ENCODE measurements around the gene ZNF385B.

Gene ZNF385B

DNA sequence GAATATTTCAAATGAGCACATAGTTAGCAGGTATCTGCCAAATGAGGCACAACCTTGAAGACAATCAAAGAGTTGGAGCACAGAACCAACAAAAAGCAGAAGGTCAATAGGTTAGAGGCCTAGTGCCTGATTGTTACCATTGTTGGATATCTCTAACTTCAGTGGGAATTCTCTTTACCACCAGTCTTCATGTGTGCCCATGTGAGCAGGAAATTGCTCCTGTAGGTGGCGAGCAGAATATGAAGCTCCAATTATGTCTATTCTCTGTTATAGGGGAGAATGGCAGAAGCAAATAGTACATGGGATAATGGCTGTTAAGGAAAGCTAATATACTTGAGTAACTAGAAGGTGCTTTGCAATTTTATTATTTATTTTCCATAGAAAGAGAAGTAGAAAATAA, 14.9 kb upstream of the ZNF385B start:
- TF ChIP-seq, protein P1, sequence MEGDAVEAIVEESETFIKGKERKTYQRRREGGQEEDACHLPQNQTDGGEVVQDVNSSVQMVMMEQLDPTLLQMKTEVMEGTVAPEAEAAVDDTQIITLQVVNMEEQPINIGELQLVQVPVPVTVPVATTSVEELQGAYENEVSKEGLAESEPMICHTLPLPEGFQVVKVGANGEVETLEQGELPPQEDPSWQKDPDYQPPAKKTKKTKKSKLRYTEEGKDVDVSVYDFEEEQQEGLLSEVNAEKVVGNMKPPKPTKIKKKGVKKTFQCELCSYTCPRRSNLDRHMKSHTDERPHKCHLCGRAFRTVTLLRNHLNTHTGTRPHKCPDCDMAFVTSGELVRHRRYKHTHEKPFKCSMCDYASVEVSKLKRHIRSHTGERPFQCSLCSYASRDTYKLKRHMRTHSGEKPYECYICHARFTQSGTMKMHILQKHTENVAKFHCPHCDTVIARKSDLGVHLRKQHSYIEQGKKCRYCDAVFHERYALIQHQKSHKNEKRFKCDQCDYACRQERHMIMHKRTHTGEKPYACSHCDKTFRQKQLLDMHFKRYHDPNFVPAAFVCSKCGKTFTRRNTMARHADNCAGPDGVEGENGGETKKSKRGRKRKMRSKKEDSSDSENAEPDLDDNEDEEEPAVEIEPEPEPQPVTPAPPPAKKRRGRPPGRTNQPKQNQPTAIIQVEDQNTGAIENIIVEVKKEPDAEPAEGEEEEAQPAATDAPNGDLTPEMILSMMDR (IDR thresholded peaks at IDR 0.05; ENCODE audit: low read length, missing control alignments) = peak; percentile 4
- H3K4me3 ChIP-seq (replicated peaks; ENCODE audit: low read depth, low read length) = no peak overlapping the region
- DNase-seq (ENCODE audit: low read depth) = no peak

DNA sequence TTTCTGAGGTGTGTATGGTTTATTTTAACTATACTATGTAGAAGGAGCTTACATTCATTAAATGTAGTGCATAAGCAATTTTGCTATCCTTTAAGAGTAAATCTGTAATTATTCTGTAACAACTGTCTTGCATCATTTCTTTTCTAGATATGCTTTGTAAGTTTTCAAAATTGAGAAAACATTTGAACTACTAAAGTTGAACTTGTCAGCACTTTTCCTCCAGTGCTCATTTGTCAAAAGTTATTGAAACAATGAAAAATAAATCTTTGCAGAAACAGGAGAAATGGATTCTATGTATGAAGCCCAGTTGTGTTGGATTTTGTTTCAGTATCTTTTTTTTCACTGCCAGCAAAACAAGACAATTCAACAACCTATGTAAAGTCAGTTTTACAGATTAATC, 14.5 kb upstream of the ZNF385B start:
- TF ChIP-seq, protein P1 (IDR thresholded peaks at IDR 0.05; ENCODE audit: low read length, missing control alignments) = no peak
- H3K4me3 ChIP-seq (replicated peaks; ENCODE audit: low read depth, low read length) = no peak overlapping the region
- DNase-seq (ENCODE audit: low read depth) = no peak

DNA sequence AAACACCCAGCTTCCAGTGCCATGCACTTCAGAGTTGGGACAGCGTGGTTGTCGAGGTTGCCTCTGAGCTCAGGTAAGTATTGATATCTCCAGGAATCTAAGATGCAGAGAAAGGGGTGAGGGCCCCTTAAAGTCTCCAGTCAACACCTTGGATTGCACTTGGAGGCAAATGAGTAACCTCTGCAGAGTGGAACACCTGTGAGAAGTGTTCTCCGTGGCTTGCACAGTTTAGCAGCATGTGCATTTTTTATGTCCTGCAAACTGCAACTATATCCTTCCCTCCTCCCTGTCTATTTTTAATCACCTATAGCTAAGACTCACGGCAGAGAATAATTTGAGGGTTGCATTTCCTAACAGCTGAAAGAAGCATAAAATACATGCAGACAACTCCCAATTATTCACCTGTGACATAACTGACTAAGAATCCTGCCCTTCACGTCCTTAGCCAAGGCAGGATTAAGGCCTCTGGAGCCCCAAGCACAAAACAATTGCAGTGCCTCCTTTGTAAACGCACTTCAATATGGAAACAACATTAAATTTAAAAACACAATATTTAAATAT, 1.6 kb upstream of the ZNF385B start:
- H3K4me3 ChIP-seq (replicated peaks; ENCODE audit: low read depth, low read length) = no peak overlapping the region
- TF ChIP-seq, protein P1 (IDR thresholded peaks at IDR 0.05; ENCODE audit: low read length, missing control alignments) = no peak
- DNase-seq (ENCODE audit: low read depth) = no peak

DNA sequence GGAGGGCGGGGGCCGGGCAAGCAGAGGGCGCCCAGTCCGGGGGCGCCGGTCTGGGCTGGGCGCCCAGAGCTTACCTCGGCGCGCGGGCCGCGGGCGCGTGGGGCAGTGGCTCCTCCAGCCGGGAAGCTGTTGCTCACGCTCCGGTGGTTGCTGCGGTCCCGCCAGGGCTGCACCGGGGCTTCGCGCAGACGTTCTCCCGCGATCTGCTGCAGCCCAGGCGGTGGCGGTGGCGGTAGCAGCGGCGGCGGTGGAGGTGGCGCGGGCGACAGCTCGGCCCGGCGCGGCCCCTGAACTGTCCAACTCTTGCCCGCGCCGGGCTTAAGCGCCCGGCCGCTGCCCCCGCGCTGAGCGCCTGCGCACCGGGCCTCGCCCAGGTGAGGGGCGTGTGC, 391 bp downstream of the ZNF385B start:
- peak overlapping the region; percentile 14 for H3K4me3 ChIP-seq (replicated peaks; ENCODE audit: low read depth, low read length)
- DNase-seq (ENCODE audit: low read depth) = no peak
- TF ChIP-seq, protein P1 (IDR thresholded peaks at IDR 0.05; ENCODE audit: low read length, missing control alignments) = no peak

DNA sequence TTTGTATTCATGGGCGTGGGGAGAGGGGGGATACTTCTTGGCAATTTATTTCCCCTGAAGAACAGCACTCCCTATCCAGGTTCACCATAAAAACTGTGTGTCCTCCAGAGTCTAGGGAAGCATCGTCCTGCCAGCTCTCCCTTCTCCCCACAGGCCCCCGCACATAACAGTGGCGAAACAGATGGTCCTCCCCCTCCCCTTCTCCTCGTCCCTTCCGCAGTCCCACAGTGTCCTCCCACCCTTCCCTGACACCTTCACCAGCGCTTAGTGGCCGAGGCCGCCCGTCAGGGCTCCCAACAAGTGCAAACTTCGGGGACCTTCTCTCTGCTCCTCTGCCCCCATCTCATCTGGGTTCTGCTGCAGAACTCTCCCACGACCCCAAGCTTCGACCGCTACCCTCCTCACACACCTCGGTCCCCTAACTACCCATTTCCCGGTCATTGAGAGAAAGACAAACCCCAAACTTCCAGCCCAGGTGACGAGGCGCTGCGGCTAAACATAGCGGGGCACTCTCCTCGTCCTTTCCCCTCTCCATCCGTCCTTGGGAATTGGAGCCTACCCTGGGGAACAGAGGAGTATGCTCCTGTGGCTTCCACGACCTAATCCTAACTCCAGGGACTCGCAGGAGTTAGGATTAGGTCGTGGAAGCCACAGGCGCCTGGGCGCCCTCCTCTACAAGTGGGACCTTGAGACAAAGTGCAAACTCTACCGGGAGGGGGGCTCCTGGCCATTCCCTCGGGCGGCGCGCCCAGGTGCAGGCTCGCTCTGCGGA, 971 bp downstream of the ZNF385B start:
- no peak for DNase-seq (ENCODE audit: low read depth)
- H3K4me3 ChIP-seq (replicated peaks; ENCODE audit: low read depth, low read length) = peak overlapping the region; percentile 14
- TF ChIP-seq, protein P1 (IDR thresholded peaks at IDR 0.05; ENCODE audit: low read length, missing control alignments) = no peak

DNA sequence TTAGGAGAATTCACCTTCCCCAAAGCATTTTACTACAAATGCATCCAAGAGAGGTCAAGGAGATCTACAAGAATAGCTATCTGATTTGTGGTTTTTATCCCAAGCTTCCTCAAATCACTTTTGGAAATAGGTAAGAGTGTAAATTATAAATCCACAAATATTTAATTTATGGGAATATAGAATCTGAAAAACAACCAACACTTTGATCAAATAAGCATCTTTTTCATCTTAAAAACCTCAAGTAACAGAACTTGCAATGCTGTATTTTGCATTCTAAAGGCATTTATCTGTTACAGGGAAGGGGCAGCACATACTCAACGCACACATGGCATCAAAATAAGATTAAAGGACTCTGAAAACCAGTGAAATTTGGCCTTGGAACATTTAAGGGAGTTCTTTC, 1.9 kb downstream of the ZNF385B start:
- no peak for DNase-seq (ENCODE audit: low read depth)
- TF ChIP-seq, protein P1 (IDR thresholded peaks at IDR 0.05; ENCODE audit: low read length, missing control alignments) = no peak
- H3K4me3 ChIP-seq (replicated peaks; ENCODE audit: low read depth, low read length) = no peak overlapping the region

DNA sequence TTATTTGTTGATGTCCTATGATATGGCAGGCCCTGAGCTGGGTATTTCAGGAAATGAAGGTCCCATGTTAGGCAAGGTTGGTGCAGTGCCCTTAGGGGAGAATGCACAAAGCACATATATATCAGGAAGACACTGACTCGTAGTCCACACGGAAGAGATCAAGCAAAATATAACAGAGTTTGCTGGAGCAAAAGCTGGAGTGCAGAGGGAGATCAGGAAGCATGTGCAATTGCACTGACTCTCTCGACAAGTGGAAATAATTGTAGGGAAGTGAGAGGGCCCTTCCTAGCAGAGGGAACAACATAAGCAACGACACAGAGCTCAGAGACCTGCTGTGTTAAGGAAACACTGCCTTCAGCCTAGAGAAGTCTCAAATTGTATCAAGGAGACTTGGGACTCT, 4.2 kb downstream of the ZNF385B start:
- no peak overlapping the region for H3K4me3 ChIP-seq (replicated peaks; ENCODE audit: low read depth, low read length)
- DNase-seq (ENCODE audit: low read depth) = no peak
- TF ChIP-seq, protein P1 (IDR thresholded peaks at IDR 0.05; ENCODE audit: low read length, missing control alignments) = no peak

Data from fibroblast of pulmonary artery (primary cell).